Esophagus muscularis mucosa (tissue), 3 donors: Measurements from ENCODE around the gene IFI27L1.

ENCODE experiments used
- CTCF ChIP-seq, 3 experiments: fragments of 200-600 bp in 2 of 3; fragments of 450-650 bp in 1 of 3; sonication (generic) in 2 of 3; IDR thresholded peaks; one replicate each; pipeline ENCODE4 v1.5.1; 2017 to 2019; ENCODE audit warnings: antibody characterized with exemption in 3 of 3, mild to moderate bottlenecking in 2 of 3, moderate library complexity in 1 of 3
- POLR2A ChIP-seq: fragments of 450-650 bp; IDR thresholded peaks from one replicate; pipeline ENCODE4 v1.6.1; 2017; ENCODE audit warnings: antibody characterized with exemption, moderate library complexity, mild to moderate bottlenecking, low read depth
- POLR2AphosphoS5 ChIP-seq, 2 donors: sonication (generic); formaldehyde crosslinking; IDR thresholded peaks; one replicate each; pipeline ENCODE4 v1.6.1; 2017; ENCODE audit warnings: antibody characterized with exemption in 2 of 2

GRCh38 chr14:94049625-94050023 is 31.5 kb upstream of the IFI27L1 start:
- TF ChIP-seq CTCF (IDR thresholded peaks at IDR 0.05): no peak
- no peak for TF ChIP-seq POLR2AphosphoS5 (IDR thresholded peaks at IDR 0.05)
- TF ChIP-seq POLR2A: no peak
